NCI-H82 (cell line): ENCODE results near the gene LCTL.

ENCODE experiments used
- DNase-seq: peaks from one replicate; lab custom pipeline; 2025; lab: John Stamatoyannopoulos, UW

LCTL gene, protein sequence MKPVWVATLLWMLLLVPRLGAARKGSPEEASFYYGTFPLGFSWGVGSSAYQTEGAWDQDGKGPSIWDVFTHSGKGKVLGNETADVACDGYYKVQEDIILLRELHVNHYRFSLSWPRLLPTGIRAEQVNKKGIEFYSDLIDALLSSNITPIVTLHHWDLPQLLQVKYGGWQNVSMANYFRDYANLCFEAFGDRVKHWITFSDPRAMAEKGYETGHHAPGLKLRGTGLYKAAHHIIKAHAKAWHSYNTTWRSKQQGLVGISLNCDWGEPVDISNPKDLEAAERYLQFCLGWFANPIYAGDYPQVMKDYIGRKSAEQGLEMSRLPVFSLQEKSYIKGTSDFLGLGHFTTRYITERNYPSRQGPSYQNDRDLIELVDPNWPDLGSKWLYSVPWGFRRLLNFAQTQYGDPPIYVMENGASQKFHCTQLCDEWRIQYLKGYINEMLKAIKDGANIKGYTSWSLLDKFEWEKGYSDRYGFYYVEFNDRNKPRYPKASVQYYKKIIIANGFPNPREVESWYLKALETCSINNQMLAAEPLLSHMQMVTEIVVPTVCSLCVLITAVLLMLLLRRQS

GRCh38 chr15:66565741-66566144, at the start of gene LCTL:
TSS of gene LCTL (minus strand) at chr15:66565998. CDS start at chr15:66565365, 633 bp downstream.
- DNase-seq, result no peak

DNA sequence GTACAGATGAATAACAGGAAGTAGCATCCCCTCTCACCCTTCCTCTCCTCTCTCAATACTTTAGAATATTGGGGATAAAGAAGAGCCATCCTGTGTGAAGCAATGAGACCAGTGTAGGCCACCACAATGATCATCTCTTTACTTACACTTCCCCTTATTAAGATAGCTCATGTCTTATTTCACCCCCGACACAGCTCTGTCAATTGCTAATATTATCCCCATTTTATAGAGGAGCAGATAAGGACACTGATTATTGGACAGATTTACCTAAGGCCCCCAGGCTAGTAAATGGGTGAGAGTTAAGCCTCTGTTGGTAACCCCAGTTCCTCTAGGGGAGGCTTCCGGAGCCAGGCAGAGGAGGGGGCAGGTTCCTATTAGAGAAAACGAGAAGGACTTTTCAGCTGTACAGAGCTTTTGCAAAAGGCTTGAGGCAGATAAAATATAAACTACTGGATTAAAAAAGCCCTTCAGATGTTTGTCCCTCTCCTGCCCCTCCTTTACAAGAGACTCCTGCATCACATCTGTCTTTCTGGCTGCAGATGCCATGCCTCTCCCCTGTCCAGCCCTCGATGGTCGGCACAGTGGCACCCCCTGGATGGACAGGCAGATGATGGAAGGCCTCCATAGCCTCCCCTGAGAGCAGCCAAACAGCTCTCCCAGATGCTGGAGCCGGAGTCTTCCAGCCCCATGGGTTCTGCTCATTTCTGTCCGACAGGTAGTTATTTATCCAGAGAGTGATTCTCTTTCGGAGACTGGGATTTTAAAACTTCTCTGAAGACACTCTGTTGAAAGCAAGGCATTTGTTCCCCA, 49.4 kb upstream of the LCTL start:
- no peak for DNase-seq

DNA sequence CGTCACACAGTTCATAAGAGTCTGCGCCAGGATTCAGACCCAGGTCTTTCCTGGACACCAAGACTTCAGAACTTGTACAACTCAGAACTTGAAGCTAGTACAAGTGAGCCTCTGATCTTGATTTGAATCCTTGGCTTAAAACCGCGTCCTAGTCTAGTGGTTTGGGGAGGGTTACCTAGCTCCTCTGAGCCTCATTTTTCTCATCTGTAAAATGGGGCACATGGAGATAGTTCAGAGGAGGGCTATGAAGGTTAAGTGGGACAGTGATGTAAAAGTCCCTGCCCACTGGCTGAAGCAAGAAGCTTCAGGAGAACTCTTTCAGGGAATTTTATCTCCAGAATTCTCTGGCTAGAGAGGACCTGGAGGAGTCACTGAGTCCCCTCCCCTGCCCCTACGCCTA, 48.7 kb upstream of the LCTL start:
- DNase-seq, result no peak

- no peak for DNase-seq
Observed at GRCh38 chr15:66613743-66614142, 47.9 kb upstream of the LCTL start.

DNA sequence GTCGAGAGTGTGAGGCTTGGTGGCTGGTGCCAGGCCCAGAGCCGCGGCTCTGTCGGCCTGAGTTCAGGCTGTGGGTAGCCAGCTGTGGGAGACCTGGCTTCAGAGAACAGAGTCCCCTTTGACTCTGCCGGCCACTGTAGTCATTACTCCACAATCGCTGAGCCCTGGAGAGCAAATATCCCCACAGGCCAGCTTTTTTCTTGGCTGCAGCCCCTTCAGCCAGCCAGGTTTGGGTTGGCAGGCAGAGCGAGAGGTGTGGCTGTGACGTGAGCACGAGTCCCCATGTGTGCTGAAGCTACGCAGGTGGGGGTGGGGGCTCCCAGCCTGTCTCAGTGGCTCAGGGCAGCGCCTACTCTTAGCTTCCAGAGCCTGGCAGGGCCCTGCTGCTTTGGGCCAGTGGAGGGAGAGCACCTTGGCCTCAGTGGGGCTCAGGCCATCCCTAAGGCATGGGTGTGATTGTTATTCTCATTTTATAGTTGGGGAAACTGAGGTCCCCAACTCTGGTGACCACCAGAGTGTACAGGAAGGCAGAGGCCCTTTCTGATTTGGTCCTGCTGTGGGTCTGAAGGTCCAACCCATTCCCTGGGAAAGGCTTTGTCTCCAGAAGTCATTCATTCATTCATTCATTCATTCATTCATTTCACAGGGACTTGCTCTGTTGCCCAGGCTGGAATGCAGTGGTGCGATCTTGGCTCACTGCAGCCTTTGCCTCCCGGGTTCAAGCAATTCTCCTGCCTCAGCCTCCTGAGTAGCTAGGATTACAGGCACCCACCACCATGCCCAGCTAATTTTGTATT, 45.7 kb upstream of the LCTL start:
- no peak for DNase-seq

GRCh38 chr15:66609876-66610275, 44.1 kb upstream of the LCTL start:
- DNase-seq, result no peak

DNA sequence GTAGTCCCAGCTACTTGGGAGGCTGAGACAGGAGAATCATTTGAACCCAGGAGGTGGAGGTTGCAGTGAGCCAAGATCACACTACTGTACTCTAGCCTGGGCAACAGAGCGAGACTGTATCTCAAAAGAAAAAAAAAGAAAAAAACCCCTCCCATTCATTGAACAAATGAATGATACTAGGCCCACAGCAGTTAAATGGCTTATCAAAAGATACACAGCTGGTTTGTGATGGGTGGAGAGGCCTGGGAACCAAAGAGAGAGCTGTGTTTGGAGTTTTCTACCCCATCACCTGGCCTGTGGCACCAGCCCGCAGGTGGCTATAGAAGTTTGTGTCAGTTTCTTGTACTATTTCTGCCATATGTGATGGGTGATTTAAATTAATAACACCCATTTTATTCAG, 43.1 kb upstream of the LCTL start:
- no peak for DNase-seq

DNA sequence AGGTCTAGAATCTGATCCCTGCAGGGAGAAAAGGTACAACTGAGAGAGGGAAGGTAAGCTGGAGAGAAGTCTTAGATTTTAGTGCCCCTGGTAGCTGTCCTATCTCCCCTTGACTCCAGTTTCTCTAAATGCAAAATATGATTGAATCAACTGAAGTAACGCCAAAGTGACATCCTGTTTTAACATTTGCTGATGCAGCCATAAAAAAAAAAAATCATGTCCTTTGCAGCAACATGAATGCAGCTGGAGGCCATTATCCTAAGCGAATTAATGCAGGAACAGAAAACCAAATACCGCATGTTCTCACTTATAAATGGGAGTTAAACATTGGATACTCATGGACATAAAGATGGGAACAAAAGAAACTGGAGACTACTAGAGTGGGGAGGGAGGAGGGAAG, 42.4 kb upstream of the LCTL start:
- DNase-seq, result no peak

GRCh38 chr15:66603301-66604179, 37.7 kb upstream of the LCTL start:
- peak; percentile 88 for DNase-seq

GRCh38 chr15:66601521-66601920, 35.7 kb upstream of the LCTL start:
- DNase-seq, result peak; percentile 55

DNA sequence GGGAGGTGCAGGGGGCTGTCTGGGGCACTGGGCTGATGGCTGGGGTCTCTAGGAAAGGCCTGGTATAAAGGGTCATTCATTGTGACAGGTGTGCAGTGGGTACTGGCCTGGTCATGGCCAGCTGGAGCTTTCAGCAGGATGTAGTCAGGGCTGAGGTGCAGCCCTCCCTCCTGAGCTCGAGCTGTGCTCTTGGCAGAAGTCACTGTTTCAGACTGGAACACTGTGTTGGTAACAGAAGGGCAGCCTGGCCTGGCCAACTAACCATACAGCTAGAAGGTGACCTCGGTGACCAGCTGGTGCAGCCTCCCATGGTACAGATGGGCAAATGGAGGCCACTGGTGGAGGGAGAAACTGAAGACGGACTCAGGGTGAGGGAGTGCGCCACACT, 34.4 kb upstream of the LCTL start:
- DNase-seq, result no peak

GRCh38 chr15:66599536-66600239, 33.9 kb upstream of the LCTL start:
- DNase-seq, result no peak

- no peak for DNase-seq
Observed at GRCh38 chr15:66598095-66598815, 32.5 kb upstream of the LCTL start.

- no peak for DNase-seq
Observed at GRCh38 chr15:66595931-66596545, 30.2 kb upstream of the LCTL start.

GRCh38 chr15:66595332-66595731, 29.5 kb upstream of the LCTL start:
- DNase-seq, result peak; percentile 51

DNA sequence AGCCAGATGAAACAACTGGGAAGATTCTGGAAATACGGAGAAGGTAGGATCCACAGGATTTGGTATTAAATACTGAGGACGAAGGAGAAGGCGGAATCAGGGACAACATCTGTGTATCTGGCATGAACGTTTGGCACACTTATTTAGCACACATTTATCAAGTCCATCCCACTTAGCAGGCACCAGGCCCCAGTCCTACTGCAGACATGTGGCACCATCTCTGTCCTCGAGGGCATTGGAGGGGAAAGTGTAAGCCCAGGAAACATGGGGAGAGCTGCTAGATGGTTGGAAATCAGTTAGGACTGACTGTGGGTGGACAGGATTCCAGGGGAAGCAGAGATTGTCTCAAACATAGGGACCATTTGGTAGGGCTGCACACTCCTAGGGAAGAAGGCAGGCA, 29.0 kb upstream of the LCTL start:
- DNase-seq, result no peak

- no peak for DNase-seq
Observed at GRCh38 chr15:66594344-66594743, 28.5 kb upstream of the LCTL start.

GRCh38 chr15:66593219-66593780, 27.5 kb upstream of the LCTL start:
- DNase-seq, result no peak
